Stimulated activated CD4-positive, alpha-beta T cell treated with anti-CD3 and anti-CD28 coated beads, TNF-alpha, amount 100 ng/mL, for 24 hours (primary cell): Measurements from ENCODE around the gene MTA1.

Source experiments
- DNase-seq, 3 experiments: peaks; one replicate each; pipeline ENCODE4 v3.0.0-alpha.2; 2020; ENCODE audit warnings: low read depth in 3 of 3

The MTA1 gene

GRCh38 chr14:105486974-105487448 lies 67.4 kb downstream of the MTA1 start:
- peak in 1 of 3 experiments; percentile 65 for DNase-seq

GRCh38 chr14:105487449-105487985 lies 67.9 kb downstream of the MTA1 start:
- DNase-seq, result peak in 1 of 3 experiments; percentile 57

- peak in 1 of 3 experiments; percentile 30 for DNase-seq
Observed at GRCh38 chr14:105487986-105488777, 68.6 kb downstream of the MTA1 start.

- DNase-seq, result no peak
Observed at GRCh38 chr14:105488781-105489541, 69.3 kb downstream of the MTA1 start.

GRCh38 chr14:105489542-105490266 lies 70.1 kb downstream of the MTA1 start:
- peak; percentile 61 to 83 (median 72) for DNase-seq

- no peak for DNase-seq
Observed at GRCh38 chr14:105490267-105490571, 70.6 kb downstream of the MTA1 start.

- peak; percentile 98 to 99 (median 98) for DNase-seq
Observed at GRCh38 chr14:105490572-105491365, 71.1 kb downstream of the MTA1 start, which contains the start of gene TEDC1. TEDC1 (plus strand) TSS chr14:105491246; CDS start chr14:105491376, 130 bp downstream.

GRCh38 chr14:105491366-105491973 lies 71.8 kb downstream of the MTA1 start:
- peak; percentile 69 to 92 (median 81) for DNase-seq

GRCh38 chr14:105492031-105492970 lies 72.7 kb downstream of the MTA1 start:
- no peak for DNase-seq

- no peak for DNase-seq
Observed at GRCh38 chr14:105492971-105493871, 73.6 kb downstream of the MTA1 start.

- no peak for DNase-seq
Observed at GRCh38 chr14:105493921-105494605, 74.4 kb downstream of the MTA1 start.

GRCh38 chr14:105494606-105494929 lies 74.9 kb downstream of the MTA1 start:
- no peak for DNase-seq

GRCh38 chr14:105495101-105495989 lies 75.7 kb downstream of the MTA1 start:
- no peak for DNase-seq

GRCh38 chr14:105495990-105496830 lies 76.6 kb downstream of the MTA1 start:
- DNase-seq, result no peak

- DNase-seq, result no peak
Observed at GRCh38 chr14:105496831-105497591, 77.4 kb downstream of the MTA1 start.
